ENCODE data around the gene ZAP70.

Gene ZAP70

GRCh38 chr2:97718051-97718882 is 4.9 kb downstream of the ZAP70 start:
- no peak for DNase-seq

GRCh38 chr2:97718942-97719341 is 5.6 kb downstream of the ZAP70 start:
- DNase-seq = no peak

- DNase-seq = no peak
Measured at GRCh38 chr2:97719362-97720155, 6.2 kb downstream of the ZAP70 start.

DNA sequence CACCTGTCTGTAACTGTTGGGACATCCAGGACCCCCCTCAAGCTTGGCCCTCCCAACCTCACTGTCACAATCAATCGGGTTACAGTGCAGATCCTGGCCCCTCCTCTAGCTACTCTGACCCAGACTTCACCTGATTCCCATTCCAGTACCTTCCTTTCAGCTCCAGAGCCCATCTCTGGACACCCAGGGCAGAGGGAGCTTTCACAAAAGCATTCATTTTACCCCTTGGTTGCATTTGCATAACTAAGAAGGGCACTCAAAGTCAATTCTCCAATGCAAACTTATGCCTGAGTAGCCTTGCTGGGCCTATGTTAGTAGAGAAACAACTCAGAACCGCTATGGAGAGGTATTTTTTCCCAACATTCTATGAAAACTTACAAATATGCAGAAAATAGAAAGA is 7.4 kb downstream of the ZAP70 start:
- DNase-seq = no peak

DNA sequence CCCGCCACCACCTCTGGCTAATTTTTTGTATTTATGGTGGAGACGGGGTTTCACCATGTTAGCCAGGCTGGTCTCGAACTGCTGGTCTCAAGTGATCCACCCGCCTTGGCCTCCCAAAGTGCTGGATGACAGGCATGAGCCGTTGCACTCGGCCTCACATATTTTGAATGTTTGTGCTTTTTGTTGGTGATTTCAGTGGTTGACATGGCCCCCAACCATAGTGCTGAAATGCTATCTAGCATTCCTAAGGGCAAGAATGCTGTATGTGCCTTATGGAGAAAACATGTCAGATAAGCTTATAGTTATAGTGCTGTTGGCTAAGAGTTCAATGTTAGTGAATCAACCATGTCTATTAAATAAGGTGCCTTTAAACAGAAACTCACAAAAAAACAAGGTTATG is 8.9 kb downstream of the ZAP70 start:
- DNase-seq = no peak

DNA sequence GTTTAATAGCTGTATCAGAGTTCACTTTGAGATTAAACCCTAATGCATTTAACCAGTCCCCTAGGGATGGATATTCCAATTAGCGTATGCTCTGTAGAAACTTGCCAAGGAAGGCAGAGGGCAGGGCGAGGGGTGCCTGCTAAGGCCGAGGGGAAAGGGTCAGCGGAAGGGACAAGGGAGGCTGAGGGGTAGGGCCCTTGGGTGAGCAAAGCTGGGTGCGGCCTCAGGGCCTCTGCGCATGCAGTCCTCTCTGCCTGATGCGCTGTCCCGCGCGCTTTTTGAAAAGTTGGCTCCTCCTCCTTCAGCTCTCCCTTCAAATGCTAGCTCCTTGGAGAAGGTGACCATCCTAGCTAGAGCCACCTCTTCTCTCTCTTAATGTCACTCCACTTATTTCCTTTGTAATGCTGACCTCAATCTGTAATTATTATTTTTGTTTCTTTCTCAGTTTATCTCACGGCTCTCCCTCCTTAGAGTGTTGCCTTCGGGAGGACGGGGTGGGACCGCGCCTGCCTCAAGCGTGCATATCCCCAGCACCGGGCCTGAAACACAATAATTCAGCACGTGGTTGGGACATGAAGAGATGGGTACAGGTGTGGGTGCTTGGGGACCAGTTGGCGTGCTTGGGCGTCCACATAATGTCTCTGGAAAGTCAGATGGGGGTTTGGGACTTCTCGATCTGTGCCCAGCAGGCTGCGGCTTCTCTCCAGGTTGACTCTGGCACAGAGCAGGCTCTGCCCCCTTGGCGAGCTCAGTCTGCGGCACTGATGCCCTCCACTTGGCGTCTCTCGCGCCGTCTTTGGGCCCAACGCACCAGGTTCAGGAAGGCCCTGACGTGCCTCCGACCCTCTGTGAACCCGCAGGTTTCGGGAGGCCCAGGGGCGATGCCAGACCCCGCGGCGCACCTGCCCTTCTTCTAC is 10.0 kb downstream of the ZAP70 start:
- DNase-seq = no peak

- DNase-seq = no peak
Measured at GRCh38 chr2:97724073-97724410, 10.7 kb downstream of the ZAP70 start.

GRCh38 chr2:97724501-97724900 is 11.1 kb downstream of the ZAP70 start:
- DNase-seq = no peak

DNA sequence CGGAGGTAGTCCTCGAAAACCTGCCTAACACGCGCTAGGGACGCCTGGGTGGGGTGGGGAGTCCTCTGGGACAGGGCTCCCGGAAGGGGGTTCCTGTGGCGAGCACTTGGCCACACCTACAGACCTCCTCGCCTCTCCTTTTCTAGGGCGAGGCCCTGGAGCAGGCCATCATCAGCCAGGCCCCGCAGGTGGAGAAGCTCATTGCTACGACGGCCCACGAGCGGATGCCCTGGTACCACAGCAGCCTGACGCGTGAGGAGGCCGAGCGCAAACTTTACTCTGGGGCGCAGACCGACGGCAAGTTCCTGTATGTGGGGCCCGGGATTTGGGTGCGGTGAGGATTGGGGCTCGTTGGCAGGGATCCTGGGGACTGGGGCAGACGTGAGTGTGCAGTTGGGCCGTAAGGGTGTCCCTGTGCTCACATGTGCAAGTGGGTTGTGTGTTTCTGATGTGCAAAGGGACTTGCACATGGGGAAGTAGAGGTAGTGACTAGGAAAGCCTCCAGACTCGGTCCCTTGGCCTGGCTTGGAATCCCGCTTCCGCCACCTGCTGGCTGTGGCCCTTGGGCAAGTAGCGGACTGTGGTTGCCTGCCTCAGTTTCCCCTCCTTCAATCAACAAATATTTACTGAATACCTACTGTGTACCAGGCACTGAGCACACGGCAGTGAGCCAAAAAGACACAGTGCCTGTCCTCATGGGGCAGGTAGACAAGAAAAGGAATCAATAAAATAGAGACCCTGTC is 11.7 kb downstream of the ZAP70 start:
- DNase-seq = no peak

- DNase-seq = no peak
Measured at GRCh38 chr2:97726261-97727064, 13.1 kb downstream of the ZAP70 start.

DNA sequence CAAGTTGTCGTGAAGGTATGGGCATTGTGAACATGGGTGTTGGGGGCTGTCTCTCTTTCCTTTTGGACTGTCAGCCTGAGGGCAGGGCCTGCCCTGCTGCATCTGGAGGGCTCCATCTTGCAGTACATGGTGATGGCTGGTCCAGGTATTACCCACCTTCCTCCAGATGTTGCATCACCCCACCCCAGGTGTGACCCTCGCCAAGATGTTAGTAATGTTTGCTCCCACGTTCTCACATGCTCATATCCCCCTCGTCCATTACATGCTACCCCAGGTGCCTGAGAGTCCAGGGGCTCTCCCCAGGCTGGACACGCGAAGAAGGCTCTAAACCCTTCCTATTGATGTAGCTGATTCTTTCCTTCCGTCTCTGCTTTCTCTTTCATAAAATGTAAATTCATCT is 13.9 kb downstream of the ZAP70 start:
- DNase-seq = no peak

GRCh38 chr2:97728091-97728731 is 14.8 kb downstream of the ZAP70 start:
- DNase-seq = no peak

DNA sequence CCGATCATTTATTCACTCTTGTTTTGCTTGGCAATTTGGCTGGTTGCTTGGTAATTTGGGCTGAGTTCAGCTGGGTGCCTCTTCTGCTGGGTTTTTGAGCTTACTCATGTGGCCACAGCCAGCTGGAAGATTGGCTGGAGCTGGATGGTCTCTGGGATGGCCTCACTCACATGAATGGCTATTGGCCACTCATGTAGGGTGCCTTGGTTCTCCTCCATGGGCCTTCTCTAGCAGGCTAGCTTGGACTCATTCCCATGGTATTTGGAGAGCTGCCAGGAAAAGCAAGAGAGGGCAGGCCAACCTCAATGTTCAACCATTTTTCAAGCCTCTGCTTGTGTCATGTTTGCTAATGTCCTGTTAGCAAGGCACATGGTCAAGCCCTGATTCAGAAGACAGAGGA is 16.9 kb downstream of the ZAP70 start:
- no peak for DNase-seq

DNA sequence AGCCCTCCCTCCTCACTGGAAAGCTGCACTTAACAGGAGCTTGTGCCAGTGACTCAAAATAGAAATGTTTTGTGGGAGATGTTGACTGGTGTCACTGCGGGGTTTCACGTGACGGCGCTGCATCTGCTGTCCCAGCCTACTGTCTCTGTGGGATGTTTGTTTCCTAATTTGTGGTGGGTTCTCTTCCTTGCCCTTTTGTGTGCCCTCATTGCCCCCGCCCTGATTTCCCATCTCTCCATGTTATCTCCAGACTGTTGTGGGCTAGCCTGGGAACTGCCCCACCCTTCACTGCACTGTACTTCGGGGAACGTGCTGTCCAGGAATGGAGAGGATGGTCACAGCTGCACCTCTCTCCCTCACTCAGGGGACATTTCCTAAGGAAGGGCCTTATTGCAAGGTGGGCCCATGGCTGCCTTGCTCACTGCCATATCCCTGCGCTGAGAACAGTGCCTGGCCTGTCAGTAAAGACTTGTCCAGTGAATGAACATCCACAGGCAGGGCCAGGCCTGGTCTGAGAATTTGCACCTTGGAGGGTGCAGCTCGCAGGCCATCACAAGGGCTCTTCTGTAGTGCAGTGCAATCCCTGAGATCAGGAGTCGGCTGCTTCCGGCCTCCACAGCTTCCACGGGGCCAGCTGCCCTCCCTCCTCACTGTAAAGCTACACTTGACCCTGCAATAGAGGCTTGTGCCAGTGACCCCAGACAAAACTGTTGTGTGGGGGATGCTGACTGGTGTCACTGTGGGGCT is 18.1 kb downstream of the ZAP70 start:
- no peak for DNase-seq

DNA sequence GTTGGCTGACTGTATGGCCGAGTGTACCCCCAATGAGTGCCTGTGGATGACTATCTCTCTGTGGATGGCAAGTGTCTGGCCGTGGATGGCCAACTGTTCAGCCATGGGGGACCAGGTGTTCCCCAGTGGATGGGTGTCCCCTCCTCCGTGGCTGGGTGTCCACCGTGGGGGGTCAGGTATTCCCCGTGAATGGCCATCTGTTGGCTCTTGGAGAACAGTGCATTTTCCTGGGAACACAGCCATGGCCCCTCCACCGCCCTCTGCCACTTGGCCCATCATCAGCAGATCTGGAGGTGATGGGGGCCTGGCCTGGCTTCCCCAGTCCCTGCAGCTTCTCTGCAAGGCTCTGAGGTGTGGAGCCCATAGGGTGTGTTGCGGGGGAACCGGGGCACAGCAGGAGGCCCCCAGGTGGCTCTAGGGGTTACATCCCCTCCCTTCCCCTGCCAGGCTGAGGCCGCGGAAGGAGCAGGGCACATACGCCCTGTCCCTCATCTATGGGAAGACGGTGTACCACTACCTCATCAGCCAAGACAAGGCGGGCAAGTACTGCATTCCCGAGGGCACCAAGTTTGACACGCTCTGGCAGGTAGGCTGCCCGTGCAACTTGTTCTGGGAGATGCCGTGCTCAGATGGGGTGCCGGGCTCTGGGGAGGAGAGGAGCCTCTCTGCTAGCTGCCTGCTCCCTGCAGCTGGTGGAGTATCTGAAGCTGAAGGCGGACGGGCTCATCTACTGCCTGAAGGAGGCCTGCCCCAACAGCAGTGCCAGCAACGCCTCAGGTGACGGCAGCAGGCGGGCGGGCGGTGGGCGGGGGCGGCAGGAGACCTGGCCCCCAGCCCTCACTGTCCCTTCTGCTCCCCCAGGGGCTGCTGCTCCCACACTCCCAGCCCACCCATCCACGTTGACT is 19.3 kb downstream of the ZAP70 start:
- DNase-seq = no peak

DNA sequence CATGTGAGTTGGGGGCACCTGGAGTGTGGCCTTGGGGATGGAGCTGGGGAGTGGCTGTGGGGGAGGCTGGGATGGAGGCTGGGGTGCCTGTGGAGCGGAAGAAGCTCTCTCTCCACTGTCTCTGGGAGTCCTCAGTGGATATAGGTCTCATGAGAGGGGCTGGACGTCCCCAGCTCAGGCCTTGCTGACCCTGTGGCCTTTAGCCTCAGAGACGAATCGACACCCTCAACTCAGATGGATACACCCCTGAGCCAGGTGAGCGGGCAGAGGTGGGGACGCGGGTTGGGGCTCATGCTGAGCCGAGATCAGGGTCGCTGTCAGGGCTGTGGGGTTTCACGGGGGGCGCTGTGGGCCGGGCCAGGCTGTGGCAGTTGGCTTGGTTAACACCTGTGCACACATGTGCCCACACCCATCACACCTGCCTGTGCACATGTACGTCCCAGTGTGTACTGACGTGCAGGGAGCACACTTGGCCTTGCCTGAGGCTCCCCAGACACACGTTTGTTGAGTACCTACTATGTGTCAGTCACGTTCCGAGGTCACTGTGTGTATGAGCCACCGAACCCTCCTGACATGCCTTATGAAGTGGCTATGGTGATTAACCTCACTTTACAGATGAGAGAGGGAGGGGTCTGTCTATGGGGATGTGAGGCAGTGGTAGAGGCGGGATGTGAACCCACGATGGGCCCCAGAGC is 20.1 kb downstream of the ZAP70 start:
- DNase-seq = no peak

- no peak for DNase-seq
Measured at GRCh38 chr2:97734061-97735051, 21.0 kb downstream of the ZAP70 start.
